A549 treated with CORT108297 at 1 μM for 4 hours (cell line): ENCODE data around the gene STAB2. TPM values are rescaled to one million over a fixed set of nuclear protein-coding genes. Genes with fewer than 3 reads are reported as not detected.

ENCODE experiments used
- total RNA-seq: library from RNA; stranded (reverse); fragments of 200-300 nt; extraction: Qiagen RNA extraction; gene quantifications from 5 replicates; pipeline ENCODE4 v1.2.3, GENCODE V29; 2022

STAB2 gene
- 0.01 TPM in 1 of 5 replicates, not detected in the others for total RNA-seq

GRCh38 chr12:103586791-103587370, at the start of gene STAB2:
Gene STAB2 (plus strand): TSS chr12:103587273. CDS start chr12:103587477, 204 bp downstream.

Other genes with a start within 250 kb of the STAB2 start
- gene C12orf42, start 91.3 kb upstream of the STAB2 start, total RNA-seq, result not detected in 5 replicates